ENCODE results near the gene ERBB4. TPM values are rescaled to one million over a fixed set of nuclear protein-coding genes. Genes with fewer than 3 reads are reported as not detected.

The ERBB4 gene
- total RNA-seq, 2 experiments from 2014 or later: not detected

GRCh38 chr2:212318636-212319035 is 220.0 kb downstream of the ERBB4 start:
- no peaks in the 10 kb centered on the region for H3K79me2 ChIP-seq (ENCODE audit: insufficient read depth, low read depth, low read length)
- H3K9me2 ChIP-seq (ENCODE audit: insufficient read depth, low read length): no peaks in the 10 kb centered on the region
- no peak overlapping the region for H3K27ac ChIP-seq (ENCODE audit: low read depth, low read length, poor library complexity, severe bottlenecking)
- no peak overlapping the region for H3K4me3 ChIP-seq (ENCODE audit: low read depth, low read length, poor library complexity, severe bottlenecking)
- H3K9me3 ChIP-seq (ENCODE audit: low read length): no peaks in the 10 kb centered on the region
- POLR2A ChIA-PET: no interaction called here
- H3K36me3 ChIP-seq (ENCODE audit: insufficient read depth, low read length): no peaks in the 10 kb centered on the region
- no peaks in the 10 kb centered on the region for H4K20me1 ChIP-seq (ENCODE audit: insufficient read depth, low read length)
- no peaks in the 10 kb centered on the region for H3K4me1 ChIP-seq (ENCODE audit: insufficient read depth, low read length, poor library complexity, severe bottlenecking)
- intact Hi-C loops (cut with micrococcal nuclease; ENCODE audit: unreplicated experiment): loop anchor here (1.0 kb wide), 1 partner anchor 9 kb away; no protein-coding TSS in a partner anchor
- H3K4me2 ChIP-seq (ENCODE audit: low read length): no peak overlapping the region
- CTCF ChIA-PET (ENCODE audit: unreplicated experiment): no interaction called here
- BruUV-seq (replicated peaks): no TSS peak
- TF ChIP-seq CTCF (conservative IDR thresholded peaks at IDR 0.05; ENCODE audit: low read length) (no peak), EZH2phosphoT487 (IDR thresholded peaks at IDR 0.05; ENCODE audit: borderline replicate concordance, low read depth, low read length) (no peak)
- no peak overlapping the region for H2AFZ ChIP-seq (ENCODE audit: low read length)
- no peak for DNase-seq (ENCODE audit: low spot score)

- no TSS peak for BruUV-seq (replicated peaks)
- TF ChIP-seq CTCF (conservative IDR thresholded peaks at IDR 0.05; ENCODE audit: low read length): no peak
- TF ChIP-seq EZH2phosphoT487 (IDR thresholded peaks at IDR 0.05; ENCODE audit: borderline replicate concordance, low read depth, low read length): no peak
- H3K4me3 ChIP-seq (ENCODE audit: low read depth, low read length, poor library complexity, severe bottlenecking): no peak overlapping the region
- H3K4me1 ChIP-seq (ENCODE audit: insufficient read depth, low read length, poor library complexity, severe bottlenecking): no peaks in the 10 kb centered on the region
- intact Hi-C loops (cut with micrococcal nuclease; ENCODE audit: unreplicated experiment): no loop called here
- no peaks in the 10 kb centered on the region for H3K79me2 ChIP-seq (ENCODE audit: insufficient read depth, low read depth, low read length)
- no peak for DNase-seq (ENCODE audit: low spot score)
- ChIA-PET POLR2A (interaction anchor here (0.6 to 0.8 kb wide), 2 partner anchors 94 to 108 kb away, joined by 3 read pairs; no protein-coding TSS in a partner anchor), CTCF (ENCODE audit: unreplicated experiment) (no interaction called here)
- H4K20me1 ChIP-seq (ENCODE audit: insufficient read depth, low read length): no peaks in the 10 kb centered on the region
- H3K27ac ChIP-seq (ENCODE audit: low read depth, low read length, poor library complexity, severe bottlenecking): no peak overlapping the region
- H3K36me3 ChIP-seq (ENCODE audit: insufficient read depth, low read length): no peaks in the 10 kb centered on the region
- H3K4me2 ChIP-seq (ENCODE audit: low read length): no peak overlapping the region
- no peak overlapping the region for H2AFZ ChIP-seq (ENCODE audit: low read length)
- H3K9me2 ChIP-seq (ENCODE audit: insufficient read depth, low read length): no peaks in the 10 kb centered on the region
- H3K9me3 ChIP-seq (ENCODE audit: low read length): no peaks in the 10 kb centered on the region
Measured at GRCh38 chr2:212314680-212315079, 223.9 kb downstream of the ERBB4 start.

- ChIA-PET POLR2A (interaction anchor here (1.5 kb wide), 1 partner anchor 17 kb away, joined by 3 read pairs; no protein-coding TSS in a partner anchor), CTCF (ENCODE audit: unreplicated experiment) (no interaction called here)
- Histone ChIP-seq H3K9me2 (ENCODE audit: insufficient read depth, low read length) (no peaks in the 10 kb centered on the region), H4K20me1 (ENCODE audit: insufficient read depth, low read length) (no peaks in the 10 kb centered on the region), H3K4me2 (ENCODE audit: low read length) (no peak overlapping the region), H3K36me3 (ENCODE audit: insufficient read depth, low read length) (no peaks in the 10 kb centered on the region), H3K9me3 (ENCODE audit: low read length) (no peaks in the 10 kb centered on the region), H3K27ac (ENCODE audit: low read depth, low read length, poor library complexity, severe bottlenecking) (no peak overlapping the region), H2AFZ (ENCODE audit: low read length) (no peak overlapping the region), H3K79me2 (ENCODE audit: insufficient read depth, low read depth, low read length) (no peaks in the 10 kb centered on the region), H3K4me1 (ENCODE audit: insufficient read depth, low read length, poor library complexity, severe bottlenecking) (no peaks in the 10 kb centered on the region), H3K4me3 (ENCODE audit: low read depth, low read length, poor library complexity, severe bottlenecking) (no peak overlapping the region)
- no TSS peak for BruUV-seq (replicated peaks)
- DNase-seq (ENCODE audit: low spot score): no peak
- TF ChIP-seq EZH2phosphoT487 (IDR thresholded peaks at IDR 0.05; ENCODE audit: borderline replicate concordance, low read depth, low read length) (no peak), CTCF (conservative IDR thresholded peaks at IDR 0.05; ENCODE audit: low read length) (no peak)
- intact Hi-C loops (cut with micrococcal nuclease; ENCODE audit: unreplicated experiment): no loop called here
Measured at GRCh38 chr2:212311807-212312404, 226.7 kb downstream of the ERBB4 start.
